ENCODE measurements around the gene VNN1.

GRCh38 chr6:132749111-132749510 lies 35.3 kb upstream of the VNN1 start:
- TF ChIP-seq, protein P1, sequence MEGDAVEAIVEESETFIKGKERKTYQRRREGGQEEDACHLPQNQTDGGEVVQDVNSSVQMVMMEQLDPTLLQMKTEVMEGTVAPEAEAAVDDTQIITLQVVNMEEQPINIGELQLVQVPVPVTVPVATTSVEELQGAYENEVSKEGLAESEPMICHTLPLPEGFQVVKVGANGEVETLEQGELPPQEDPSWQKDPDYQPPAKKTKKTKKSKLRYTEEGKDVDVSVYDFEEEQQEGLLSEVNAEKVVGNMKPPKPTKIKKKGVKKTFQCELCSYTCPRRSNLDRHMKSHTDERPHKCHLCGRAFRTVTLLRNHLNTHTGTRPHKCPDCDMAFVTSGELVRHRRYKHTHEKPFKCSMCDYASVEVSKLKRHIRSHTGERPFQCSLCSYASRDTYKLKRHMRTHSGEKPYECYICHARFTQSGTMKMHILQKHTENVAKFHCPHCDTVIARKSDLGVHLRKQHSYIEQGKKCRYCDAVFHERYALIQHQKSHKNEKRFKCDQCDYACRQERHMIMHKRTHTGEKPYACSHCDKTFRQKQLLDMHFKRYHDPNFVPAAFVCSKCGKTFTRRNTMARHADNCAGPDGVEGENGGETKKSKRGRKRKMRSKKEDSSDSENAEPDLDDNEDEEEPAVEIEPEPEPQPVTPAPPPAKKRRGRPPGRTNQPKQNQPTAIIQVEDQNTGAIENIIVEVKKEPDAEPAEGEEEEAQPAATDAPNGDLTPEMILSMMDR (IDR thresholded peaks at IDR 0.05) = no peak
- TF ChIP-seq POLR2A (IDR thresholded peaks at IDR 0.05) (no peak), EP300 (IDR thresholded peaks at IDR 0.05) (no peak)
